Prostate gland (tissue), 2 donors: Measurements from ENCODE around the gene PRRG4.

Source experiments
- POLR2A ChIP-seq: fragments of 450-650 bp; IDR thresholded peaks from one replicate; pipeline ENCODE4 v1.6.1; 2016; ENCODE audit warnings: antibody characterized with exemption, mild to moderate bottlenecking
- TF ChIP-seq, protein P1 (sequence below), 4 experiments: fragments of 200-600 bp in 2 of 4; fragments of 450-650 bp in 2 of 4; sonication (generic) in 2 of 4; IDR thresholded peaks; 1 replicate in 3 of 4; 2 replicates in 1 of 4; pipeline ENCODE4 v1.5.1; 2016 to 2019; ENCODE audit warnings: antibody characterized with exemption in 4 of 4, mild to moderate bottlenecking in 2 of 4, moderate library complexity in 2 of 4

- TF ChIP-seq, protein P1, sequence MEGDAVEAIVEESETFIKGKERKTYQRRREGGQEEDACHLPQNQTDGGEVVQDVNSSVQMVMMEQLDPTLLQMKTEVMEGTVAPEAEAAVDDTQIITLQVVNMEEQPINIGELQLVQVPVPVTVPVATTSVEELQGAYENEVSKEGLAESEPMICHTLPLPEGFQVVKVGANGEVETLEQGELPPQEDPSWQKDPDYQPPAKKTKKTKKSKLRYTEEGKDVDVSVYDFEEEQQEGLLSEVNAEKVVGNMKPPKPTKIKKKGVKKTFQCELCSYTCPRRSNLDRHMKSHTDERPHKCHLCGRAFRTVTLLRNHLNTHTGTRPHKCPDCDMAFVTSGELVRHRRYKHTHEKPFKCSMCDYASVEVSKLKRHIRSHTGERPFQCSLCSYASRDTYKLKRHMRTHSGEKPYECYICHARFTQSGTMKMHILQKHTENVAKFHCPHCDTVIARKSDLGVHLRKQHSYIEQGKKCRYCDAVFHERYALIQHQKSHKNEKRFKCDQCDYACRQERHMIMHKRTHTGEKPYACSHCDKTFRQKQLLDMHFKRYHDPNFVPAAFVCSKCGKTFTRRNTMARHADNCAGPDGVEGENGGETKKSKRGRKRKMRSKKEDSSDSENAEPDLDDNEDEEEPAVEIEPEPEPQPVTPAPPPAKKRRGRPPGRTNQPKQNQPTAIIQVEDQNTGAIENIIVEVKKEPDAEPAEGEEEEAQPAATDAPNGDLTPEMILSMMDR (IDR thresholded peaks at IDR 0.05) = no peak
- TF ChIP-seq POLR2A = no peak
Measured at GRCh38 chr11:32847511-32847910, 17.8 kb downstream of the PRRG4 start.
